Mesenchymal stem cell (in vitro differentiated cells and primary cell): ENCODE measurements around the gene FBXW11.

Experiments used
- DNase-seq: peaks from one replicate; pipeline ENCODE4 v3.0.0-alpha.2; 2013
- H2AFZ ChIP-seq: one replicate; pipeline ENCODE4 v1.6.1; 2013; ENCODE audit warnings: low read depth, mild to moderate bottlenecking, control low read depth, inconsistent platforms, low read length, moderate library complexity
- H2AK5ac ChIP-seq: 2 replicates; pipeline ENCODE4 v1.6.1; 2013; ENCODE audit warnings: low read length, moderate library complexity, mild to moderate bottlenecking, inconsistent platforms; ENCODE audit not compliant: severe bottlenecking
- H2BK120ac ChIP-seq: one replicate; pipeline ENCODE4 v1.6.1; 2013; ENCODE audit warnings: low read depth, mild to moderate bottlenecking, inconsistent platforms, low read length, moderate library complexity
- H2BK12ac ChIP-seq, 2 experiments: one replicate each; pipeline ENCODE4 v1.6.1; 2013; ENCODE audit warnings: inconsistent platforms in 2 of 2, low read length in 2 of 2, mild to moderate bottlenecking in 2 of 2, moderate library complexity in 2 of 2, control low read depth in 1 of 2
- H2BK15ac ChIP-seq: one replicate; pipeline ENCODE4 v1.6.1; 2013; ENCODE audit warnings: mild to moderate bottlenecking, low read depth, inconsistent platforms; ENCODE audit not compliant: poor library complexity, severe bottlenecking
- H2BK5ac ChIP-seq: 2 replicates; pipeline ENCODE4 v1.6.1; 2013; ENCODE audit warnings: low read depth, mild to moderate bottlenecking, low read length, control low read depth, inconsistent platforms; ENCODE audit not compliant: poor library complexity, severe bottlenecking
- H3K14ac ChIP-seq, 2 experiments: one replicate each; pipeline ENCODE4 v1.6.1; 2013; ENCODE audit warnings: inconsistent platforms in 2 of 2, low read length in 2 of 2, control low read depth in 1 of 2, mild to moderate bottlenecking in 1 of 2, moderate library complexity in 1 of 2
- H3K18ac ChIP-seq, 2 experiments: one replicate each; pipeline ENCODE4 v1.6.1; 2013; ENCODE audit warnings: inconsistent platforms in 2 of 2, low read length in 2 of 2, control low read depth in 1 of 2, low read depth in 1 of 2, mild to moderate bottlenecking in 1 of 2
- H3K23ac ChIP-seq, 2 experiments: one replicate each; pipeline ENCODE4 v1.6.1; 2013; ENCODE audit warnings: inconsistent platforms in 2 of 2, low read length in 2 of 2, mild to moderate bottlenecking in 2 of 2, moderate library complexity in 2 of 2, control low read depth in 1 of 2
- H3K27ac ChIP-seq: 2 replicates; pipeline ENCODE4 v1.5.1; 2013; ENCODE audit warnings: mild to moderate bottlenecking, moderate library complexity, low read length, control low read depth, inconsistent platforms; ENCODE audit not compliant: poor library complexity, severe bottlenecking
- H3K27me3 ChIP-seq, 2 experiments: 2 replicates each; pipeline versions ENCODE4 v1.6.1 to v1.7.0; 2013; ENCODE audit warnings: low read length in 2 of 2, mild to moderate bottlenecking in 2 of 2, moderate library complexity in 2 of 2, control low read depth in 1 of 2, inconsistent platforms in 1 of 2; ENCODE audit not compliant: control insufficient read depth in 1 of 2, insufficient read depth in 1 of 2
- H3K36me3 ChIP-seq, 2 experiments: 2 replicates each; pipeline versions ENCODE4 v1.6.1 to v1.7.0; 2013; ENCODE audit warnings: low read length in 2 of 2, control low read depth in 1 of 2, inconsistent platforms in 1 of 2, low read depth in 1 of 2, mild to moderate bottlenecking in 1 of 2; ENCODE audit not compliant: insufficient read depth in 2 of 2, control insufficient read depth in 1 of 2
- H3K4ac ChIP-seq, 2 experiments: one replicate each; pipeline ENCODE4 v1.6.1; 2013; ENCODE audit warnings: inconsistent platforms in 2 of 2, low read length in 2 of 2, mild to moderate bottlenecking in 2 of 2, moderate library complexity in 2 of 2, control low read depth in 1 of 2, low read depth in 1 of 2
- H3K4me1 ChIP-seq: 2 replicates; pipeline ENCODE4 v1.6.1; 2013; ENCODE audit warnings: low read depth, low read length, control low read depth; ENCODE audit not compliant: control insufficient read depth, insufficient read depth
- H3K4me2 ChIP-seq: 2 replicates; pipeline ENCODE4 v1.6.1; 2013; ENCODE audit warnings: low read length, mild to moderate bottlenecking, inconsistent platforms; ENCODE audit not compliant: poor library complexity, severe bottlenecking
- H3K4me3 ChIP-seq, 2 experiments: 2 replicates each; pipeline versions ENCODE4 v1.5.1 to v1.7.0; 2013; ENCODE audit warnings: low read length in 2 of 2, mild to moderate bottlenecking in 2 of 2, control low read depth in 1 of 2, low read depth in 1 of 2; ENCODE audit not compliant: insufficient read depth in 1 of 2
- H3K79me1 ChIP-seq: replicated peaks from 2 replicates; pipeline ENCODE4 v1.6.1; 2013; ENCODE audit warnings: mild to moderate bottlenecking, control low read depth, low read length, inconsistent platforms; ENCODE audit not compliant: poor library complexity, severe bottlenecking
- H3K9ac ChIP-seq: 2 replicates; pipeline ENCODE4 v1.7.0; 2013; ENCODE audit warnings: mild to moderate bottlenecking, low read length, moderate library complexity
- H3K9me3 ChIP-seq: 2 replicates; pipeline ENCODE4 v1.7.0; 2013; ENCODE audit warnings: mild to moderate bottlenecking, low read length; ENCODE audit not compliant: control insufficient read depth
- H4K8ac ChIP-seq: one replicate; pipeline ENCODE4 v1.6.1; 2013; ENCODE audit warnings: inconsistent platforms, mild to moderate bottlenecking, low read length, moderate library complexity
- H4K91ac ChIP-seq: one replicate; pipeline ENCODE4 v1.6.1; 2013; ENCODE audit warnings: mild to moderate bottlenecking, low read length, inconsistent platforms
- WGBS: methylation state at CpG from one replicate; pipeline ENCODE4 v1.1.7; 2013; ENCODE audit warnings: mixed read lengths; 5-methylcytosine and 5-hydroxymethylcytosine counted together

Gene FBXW11

GRCh38 chr5:172052450-172053236 lies 46.2 kb upstream of the FBXW11 start:
- Histone ChIP-seq H3K9ac (peak overlapping the region; percentile 78), H2AK5ac (no peak overlapping the region), H3K4ac (no peak overlapping the region), H3K4me3 (peak overlapping the region in 1 of 2 experiments; percentile 15), H3K23ac (no peak overlapping the region), H2BK120ac (no peak overlapping the region), H3K4me2 (no peak overlapping the region), H2AFZ (no peak overlapping the region), H2BK5ac (no peak overlapping the region), H3K14ac (no peak overlapping the region), H3K79me1 (peaks cover 15% of the 10 kb centered on the region), H3K27ac (no peak overlapping the region), H3K18ac (no peak overlapping the region), H3K27me3 (no peaks in the 10 kb centered on the region), H2BK15ac (no peak overlapping the region), H3K4me1 (peaks cover 7% of the 10 kb centered on the region), H2BK12ac (no peak overlapping the region), H4K91ac (no peak overlapping the region), H3K9me3 (no peaks in the 10 kb centered on the region), H3K36me3 (peaks cover 73 to 82% of the 10 kb centered on the region in 2 experiments), H4K8ac (no peak overlapping the region)
- 92% methylated on average over 18 of the region's 19 CpGs for WGBS
- DNase-seq, result no peak

GRCh38 chr5:172051643-172052339 lies 45.4 kb upstream of the FBXW11 start:
- Histone ChIP-seq H2BK15ac (no peak overlapping the region), H3K9me3 (no peaks in the 10 kb centered on the region), H3K14ac (no peak overlapping the region), H2AK5ac (no peak overlapping the region), H3K27ac (no peak overlapping the region), H3K4me3 (peak overlapping the region in 1 of 2 experiments; percentile 15), H2AFZ (no peak overlapping the region), H3K4ac (no peak overlapping the region), H3K4me2 (no peak overlapping the region), H3K4me1 (peaks cover 7% of the 10 kb centered on the region), H3K9ac (peak overlapping the region; percentile 78), H3K23ac (no peak overlapping the region), H3K36me3 (peaks cover 71 to 83% of the 10 kb centered on the region in 2 experiments), H3K27me3 (no peaks in the 10 kb centered on the region), H4K91ac (no peak overlapping the region), H3K18ac (no peak overlapping the region), H3K79me1 (peaks cover 18% of the 10 kb centered on the region), H2BK120ac (no peak overlapping the region), H4K8ac (no peak overlapping the region), H2BK12ac (no peak overlapping the region), H2BK5ac (no peak overlapping the region)
- DNase-seq, result no peak
- 94% methylated on average over 16 of the region's 16 CpGs for WGBS

- Histone ChIP-seq H3K23ac (no peak overlapping the region), H3K4me3 (no peak overlapping the region), H3K36me3 (peaks cover 64 to 81% of the 10 kb centered on the region in 2 experiments), H2AK5ac (no peak overlapping the region), H3K9ac (no peak overlapping the region), H2AFZ (no peak overlapping the region), H3K4me1 (peaks cover 5% of the 10 kb centered on the region), H4K91ac (no peak overlapping the region), H3K79me1 (peaks cover 16% of the 10 kb centered on the region), H3K4ac (no peak overlapping the region), H3K27ac (no peak overlapping the region), H3K4me2 (no peak overlapping the region), H3K18ac (no peak overlapping the region), H3K9me3 (no peaks in the 10 kb centered on the region), H4K8ac (no peak overlapping the region), H2BK12ac (no peak overlapping the region), H2BK5ac (no peak overlapping the region), H2BK15ac (no peak overlapping the region), H2BK120ac (no peak overlapping the region), H3K14ac (no peak overlapping the region), H3K27me3 (no peaks in the 10 kb centered on the region)
- WGBS, result 95% methylated on average over 3 of the region's 4 CpGs
- DNase-seq, result no peak
Measured at GRCh38 chr5:172050080-172050479, 43.6 kb upstream of the FBXW11 start.

GRCh38 chr5:172049226-172049796 lies 42.9 kb upstream of the FBXW11 start:
- DNase-seq, result no peak
- Histone ChIP-seq H3K4me1 (peaks cover 5% of the 10 kb centered on the region), H3K23ac (no peak overlapping the region), H3K4me2 (no peak overlapping the region), H2BK120ac (no peak overlapping the region), H3K9me3 (no peaks in the 10 kb centered on the region), H3K36me3 (peaks cover 64 to 81% of the 10 kb centered on the region in 2 experiments), H3K9ac (no peak overlapping the region), H2BK12ac (no peak overlapping the region), H2BK15ac (no peak overlapping the region), H3K27me3 (no peaks in the 10 kb centered on the region), H3K14ac (no peak overlapping the region), H3K4ac (no peak overlapping the region), H2AFZ (no peak overlapping the region), H3K79me1 (peaks cover 16% of the 10 kb centered on the region), H3K27ac (no peak overlapping the region), H4K91ac (no peak overlapping the region), H3K4me3 (no peak overlapping the region), H2AK5ac (no peak overlapping the region), H2BK5ac (no peak overlapping the region), H3K18ac (no peak overlapping the region), H4K8ac (no peak overlapping the region)
- 87% methylated on average over 12 of the region's 12 CpGs for WGBS
